Mesendoderm (in vitro differentiated cells): ENCODE data around the gene CUX1.

Experiments used
- DNase-seq: peaks from one replicate; pipeline ENCODE4 v3.0.0; 2013
- H2AK5ac ChIP-seq: 2 replicates; pipeline ENCODE4 v1.6.1; 2013; ENCODE audit warnings: low read length, inconsistent platforms
- H2BK120ac ChIP-seq: 2 replicates; pipeline ENCODE4 v1.6.1; 2013; ENCODE audit warnings: low read depth, mild to moderate bottlenecking, low read length, moderate library complexity, mixed read lengths
- H2BK15ac ChIP-seq: replicated peaks from 2 replicates; pipeline ENCODE4 v1.6.1; 2013; ENCODE audit warnings: low read depth, mild to moderate bottlenecking, moderate library complexity
- H2BK5ac ChIP-seq: 2 replicates; pipeline ENCODE4 v1.6.1; 2013; ENCODE audit warnings: low read length, inconsistent platforms
- H3K18ac ChIP-seq: 2 replicates; pipeline ENCODE4 v1.6.1; 2013; ENCODE audit warnings: mild to moderate bottlenecking, low read length, mixed read lengths
- H3K23ac ChIP-seq: one replicate; pipeline ENCODE4 v1.6.1; 2013; ENCODE audit warnings: low read length
- H3K27ac ChIP-seq: 2 replicates; pipeline ENCODE4 v1.5.1; 2013; ENCODE audit warnings: low read depth, mild to moderate bottlenecking, inconsistent platforms, low read length, moderate library complexity
- H3K27me3 ChIP-seq: 2 replicates; pipeline ENCODE4 v1.6.1; 2013; ENCODE audit warnings: low read length, control low read depth, mild to moderate bottlenecking, inconsistent platforms; ENCODE audit not compliant: insufficient read depth, poor library complexity
- H3K36me3 ChIP-seq: 2 replicates; pipeline ENCODE4 v1.6.1; 2013; ENCODE audit warnings: low read length, inconsistent platforms; ENCODE audit not compliant: control insufficient read depth, insufficient read depth
- H3K4ac ChIP-seq: one replicate; pipeline ENCODE4 v1.6.1; 2013; ENCODE audit warnings: low read depth, mild to moderate bottlenecking, low read length, moderate library complexity
- H3K4me1 ChIP-seq: 2 replicates; pipeline ENCODE4 v1.6.1; 2013; ENCODE audit warnings: low read depth, low read length, inconsistent platforms; ENCODE audit not compliant: control insufficient read depth
- H3K4me2 ChIP-seq: 2 replicates; pipeline ENCODE4 v1.6.1; 2013; ENCODE audit warnings: low read length
- H3K4me3 ChIP-seq: 2 replicates; pipeline ENCODE4 v1.5.1; 2013; ENCODE audit warnings: mild to moderate bottlenecking, low read length
- H3K56ac ChIP-seq: one replicate; pipeline ENCODE4 v1.6.1; 2013; ENCODE audit warnings: low read length
- H3K79me1 ChIP-seq: 2 replicates; pipeline ENCODE4 v1.6.1; 2013; ENCODE audit warnings: low read length, inconsistent platforms
- H3K79me2 ChIP-seq: 2 replicates; pipeline ENCODE4 v1.6.1; 2013; ENCODE audit warnings: mild to moderate bottlenecking, low read length; ENCODE audit not compliant: control insufficient read depth, insufficient read depth
- H3K9ac ChIP-seq: 2 replicates; pipeline ENCODE4 v1.6.1; 2013; ENCODE audit warnings: low read length, inconsistent platforms
- H4K5ac ChIP-seq: one replicate; pipeline ENCODE4 v1.6.1; 2013; ENCODE audit warnings: low read length
- H4K8ac ChIP-seq: one replicate; pipeline ENCODE4 v1.6.1; 2013; ENCODE audit warnings: low read depth, mild to moderate bottlenecking, control low read depth, low read length, moderate library complexity
- WGBS: extraction: QIAGEN DNeasy Blood & Tissue Kit; methylation state at CpG from one replicate; pipeline ENCODE4 v1.1.7; 2013; ENCODE audit warnings: low lambda C conversion rate, missing lambda C conversion rate; ENCODE audit not compliant: insufficient coverage; ENCODE audit errors: extremely low coverage; 5-methylcytosine and 5-hydroxymethylcytosine counted together

Gene CUX1

DNA sequence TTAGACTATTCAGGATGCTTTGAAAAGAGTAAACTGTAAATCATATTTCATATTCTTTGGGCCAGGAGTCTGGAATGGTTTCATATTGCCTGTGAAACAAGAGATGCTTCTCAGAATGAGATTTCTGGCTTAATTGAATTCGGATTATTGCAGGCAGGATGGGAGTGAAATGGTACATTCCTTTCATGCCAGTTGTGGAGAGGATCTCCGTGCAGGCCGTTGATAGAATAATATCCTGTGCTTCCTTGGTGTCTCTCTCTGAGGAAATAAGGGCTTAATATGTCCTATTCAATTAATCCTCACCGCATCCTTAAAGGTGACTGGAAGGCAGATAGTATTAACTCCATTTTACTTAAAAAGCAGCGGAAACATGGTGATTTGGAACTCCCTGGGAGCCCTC lies 56.6 kb downstream of the CUX1 start:
- Histone ChIP-seq H2AK5ac (no peak overlapping the region), H3K27me3 (no peaks in the 10 kb centered on the region), H2BK120ac (no peak overlapping the region), H4K5ac (no peak overlapping the region), H3K18ac (no peak overlapping the region), H2BK15ac (no peak overlapping the region), H3K79me1 (peaks cover 6% of the 10 kb centered on the region), H3K4me1 (peaks cover 24% of the 10 kb centered on the region), H3K27ac (no peak overlapping the region), H3K79me2 (peaks cover 89% of the 10 kb centered on the region), H2BK5ac (no peak overlapping the region), H3K36me3 (no peaks in the 10 kb centered on the region), H4K8ac (no peak overlapping the region), H3K4me2 (no peak overlapping the region), H3K9ac (no peak overlapping the region), H3K23ac (no peak overlapping the region), H3K4me3 (no peak overlapping the region), H3K56ac (peak overlapping the region; percentile 2), H3K4ac (no peak overlapping the region)
- WGBS: no CpG with 5 or more reads among the region's 5 CpGs
- no peak for DNase-seq

DNA sequence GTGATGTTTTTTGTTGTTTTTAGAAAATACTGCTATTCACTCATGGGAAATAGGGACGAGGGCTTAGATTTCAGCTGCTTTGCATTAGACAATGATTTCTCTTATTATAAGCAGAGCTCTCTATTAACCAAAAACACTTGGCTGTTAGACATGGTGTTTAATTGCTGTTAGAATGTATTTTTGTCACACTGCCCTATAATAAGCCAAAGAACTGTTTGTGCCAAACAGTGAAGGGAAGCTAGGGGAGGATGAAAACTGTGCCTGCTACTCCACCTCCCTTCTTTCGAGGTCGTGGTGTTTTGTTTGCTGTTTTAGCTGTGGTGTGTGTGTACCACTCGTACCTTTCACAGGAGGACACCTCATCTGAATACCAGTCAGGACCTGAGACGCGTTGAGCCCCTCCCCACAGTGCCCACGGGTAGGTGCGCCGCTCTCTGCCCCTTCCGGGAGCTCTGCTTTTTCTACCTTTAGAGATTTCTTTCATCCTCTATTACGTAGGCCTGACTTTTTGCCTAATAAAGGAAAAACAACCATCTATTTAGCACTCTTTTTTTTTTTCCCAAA lies 57.9 kb downstream of the CUX1 start:
- no peaks in the 10 kb centered on the region for H3K36me3 ChIP-seq
- no peaks in the 10 kb centered on the region for H3K27me3 ChIP-seq
- no peak overlapping the region for H3K4me3 ChIP-seq
- no peak overlapping the region for H2BK120ac ChIP-seq
- no peak overlapping the region for H3K4ac ChIP-seq
- H3K79me2 ChIP-seq: peaks cover 89% of the 10 kb centered on the region
- H2BK5ac ChIP-seq: no peak overlapping the region
- peaks cover 10% of the 10 kb centered on the region for H3K79me1 ChIP-seq
- H2BK15ac ChIP-seq: no peak overlapping the region
- no peak overlapping the region for H4K5ac ChIP-seq
- H3K23ac ChIP-seq: peak overlapping the region; percentile 17
- H3K4me2 ChIP-seq: no peak overlapping the region
- no peak overlapping the region for H3K27ac ChIP-seq
- WGBS: no CpG with 5 or more reads among the region's 11 CpGs
- H4K8ac ChIP-seq: no peak overlapping the region
- no peak overlapping the region for H2AK5ac ChIP-seq
- H3K9ac ChIP-seq: peak overlapping the region; percentile 21
- H3K4me1 ChIP-seq: peaks cover 23% of the 10 kb centered on the region
- peak overlapping the region; percentile 40 for H3K56ac ChIP-seq
- no peak for DNase-seq
- no peak overlapping the region for H3K18ac ChIP-seq

DNA sequence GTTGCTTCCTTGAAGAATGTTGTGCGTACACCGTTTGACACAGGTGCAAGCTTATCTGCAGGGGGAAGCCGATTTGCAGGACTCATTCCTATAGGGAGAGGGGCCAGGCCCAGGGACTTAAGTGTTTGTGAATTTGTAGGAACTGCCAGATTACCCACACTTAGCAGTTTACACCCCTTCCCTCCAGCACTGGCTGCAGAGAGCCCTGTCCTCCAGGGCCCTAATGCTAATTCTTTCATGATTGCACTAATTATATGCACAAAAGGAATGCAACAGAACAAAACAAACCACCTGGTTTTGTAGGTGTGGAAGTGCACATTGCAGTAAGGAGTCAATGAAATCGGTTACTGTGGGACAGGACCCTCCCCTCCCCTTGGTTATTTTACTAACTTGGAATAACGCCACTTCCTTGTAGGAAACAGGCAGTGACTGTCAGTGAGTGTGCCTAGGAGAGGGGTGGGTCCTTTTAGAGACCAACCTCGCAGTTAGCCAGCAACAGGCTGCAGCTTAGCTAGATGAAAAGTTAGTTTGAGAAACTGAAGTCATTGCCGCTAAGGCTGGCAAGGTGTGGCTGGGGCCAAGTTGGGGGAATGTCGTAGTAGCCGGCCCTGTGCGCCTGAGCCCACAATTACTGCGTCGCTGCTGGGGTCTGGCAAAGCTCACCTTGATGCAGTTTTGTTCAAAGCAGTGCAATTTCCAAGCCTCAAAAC lies 60.6 kb downstream of the CUX1 start:
- peak overlapping the region; percentile 19 for H3K56ac ChIP-seq
- H3K4ac ChIP-seq: no peak overlapping the region
- H4K8ac ChIP-seq: no peak overlapping the region
- no peak overlapping the region for H2AK5ac ChIP-seq
- H3K23ac ChIP-seq: no peak overlapping the region
- peaks cover 18% of the 10 kb centered on the region for H3K79me1 ChIP-seq
- no CpG with 5 or more reads among the region's 12 CpGs for WGBS
- H3K79me2 ChIP-seq: peaks cover 94% of the 10 kb centered on the region
- H4K5ac ChIP-seq: no peak overlapping the region
- no peak overlapping the region for H3K27ac ChIP-seq
- H3K36me3 ChIP-seq: no peaks in the 10 kb centered on the region
- no peaks in the 10 kb centered on the region for H3K27me3 ChIP-seq
- H3K4me2 ChIP-seq: no peak overlapping the region
- peak overlapping the region; percentile 40 for H3K18ac ChIP-seq
- H3K4me1 ChIP-seq: peaks cover 23% of the 10 kb centered on the region
- peak; percentile 73 for DNase-seq
- no peak overlapping the region for H2BK120ac ChIP-seq
- H2BK15ac ChIP-seq: no peak overlapping the region
- H3K4me3 ChIP-seq: no peak overlapping the region
- H2BK5ac ChIP-seq: no peak overlapping the region
- no peak overlapping the region for H3K9ac ChIP-seq

DNA sequence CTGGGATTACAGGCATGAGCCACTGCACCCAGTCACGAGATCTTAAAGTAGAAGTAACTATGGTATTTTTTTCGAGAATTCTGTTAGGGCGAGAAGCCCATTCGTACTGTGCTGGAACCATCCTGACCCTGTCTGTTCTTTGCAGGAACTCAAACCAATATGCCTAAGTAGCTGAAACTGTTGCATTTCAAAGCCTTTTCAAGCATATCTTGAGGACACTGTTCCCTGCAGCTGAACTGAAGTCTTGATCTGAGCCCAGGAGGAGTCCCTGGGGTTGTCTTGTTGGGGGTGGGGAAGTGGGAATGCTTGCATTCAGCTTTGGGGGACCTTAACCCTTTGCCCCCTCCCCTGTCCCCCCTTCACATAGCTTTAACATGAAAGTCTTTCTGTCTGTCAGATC lies 61.5 kb downstream of the CUX1 start:
- no peaks in the 10 kb centered on the region for H3K36me3 ChIP-seq
- H2BK120ac ChIP-seq: no peak overlapping the region
- no peak overlapping the region for H3K4ac ChIP-seq
- DNase-seq: no peak
- no CpG with 5 or more reads among the region's 4 CpGs for WGBS
- H2BK15ac ChIP-seq: no peak overlapping the region
- H3K27me3 ChIP-seq: no peaks in the 10 kb centered on the region
- H3K56ac ChIP-seq: no peak overlapping the region
- no peak overlapping the region for H3K4me2 ChIP-seq
- peaks cover 93% of the 10 kb centered on the region for H3K79me2 ChIP-seq
- peaks cover 18% of the 10 kb centered on the region for H3K79me1 ChIP-seq
- no peak overlapping the region for H3K23ac ChIP-seq
- H3K18ac ChIP-seq: no peak overlapping the region
- H2BK5ac ChIP-seq: no peak overlapping the region
- H3K27ac ChIP-seq: no peak overlapping the region
- H3K4me1 ChIP-seq: peaks cover 22% of the 10 kb centered on the region
- H4K8ac ChIP-seq: no peak overlapping the region
- peak overlapping the region; percentile 20 for H3K9ac ChIP-seq
- no peak overlapping the region for H4K5ac ChIP-seq
- H2AK5ac ChIP-seq: no peak overlapping the region
- H3K4me3 ChIP-seq: no peak overlapping the region

- Histone ChIP-seq H3K18ac (peak overlapping the region; percentile 1), H3K79me2 (peaks cover 93% of the 10 kb centered on the region), H3K79me1 (peaks cover 16% of the 10 kb centered on the region), H4K5ac (no peak overlapping the region), H3K23ac (no peak overlapping the region), H3K4me3 (no peak overlapping the region), H2BK120ac (no peak overlapping the region), H3K36me3 (no peaks in the 10 kb centered on the region), H3K27ac (no peak overlapping the region), H3K4me1 (peaks cover 22% of the 10 kb centered on the region), H3K56ac (peak overlapping the region; percentile 47), H3K27me3 (no peaks in the 10 kb centered on the region), H3K4me2 (no peak overlapping the region), H4K8ac (no peak overlapping the region), H3K9ac (no peak overlapping the region), H3K4ac (no peak overlapping the region), H2BK15ac (no peak overlapping the region), H2AK5ac (no peak overlapping the region), H2BK5ac (no peak overlapping the region)
- DNase-seq: no peak
- no CpG with 5 or more reads among the region's 10 CpGs for WGBS
Observed at GRCh38 chr7:101879565-101879964, 62.1 kb downstream of the CUX1 start.
